ENCODE data around the gene LRRC27.
A peak's percentile ranks its signal among the peaks of the same experiment; 100 is the strongest.
"Not testable (repeated sequence)": the region's sequence is repeated elsewhere in the genome, so short reads cannot be mapped to it uniquely, and the experiment has no call there.

The LRRC27 gene

DNA sequence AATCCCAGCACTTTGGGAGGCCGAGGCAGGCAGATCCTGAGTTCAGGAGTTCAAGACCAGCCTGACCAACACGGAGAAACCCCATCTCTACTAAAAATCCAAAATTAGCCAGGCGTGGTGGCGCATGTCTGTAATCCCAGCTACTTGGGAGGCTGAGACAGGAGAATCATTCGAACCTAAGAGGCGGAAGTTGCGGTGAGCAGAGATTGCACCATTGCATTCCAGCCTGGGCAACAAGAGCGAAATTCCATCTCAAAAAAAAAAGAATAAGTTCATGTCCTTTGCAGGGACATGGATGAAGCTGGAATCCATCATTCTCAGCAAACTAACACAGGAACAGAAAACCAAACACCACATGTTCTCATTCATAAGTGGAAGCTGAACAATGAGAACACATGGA, 17.1 kb upstream of the LRRC27 start:
- DNase-seq (ENCODE audit: low read depth), result not testable (repeated sequence)

DNA sequence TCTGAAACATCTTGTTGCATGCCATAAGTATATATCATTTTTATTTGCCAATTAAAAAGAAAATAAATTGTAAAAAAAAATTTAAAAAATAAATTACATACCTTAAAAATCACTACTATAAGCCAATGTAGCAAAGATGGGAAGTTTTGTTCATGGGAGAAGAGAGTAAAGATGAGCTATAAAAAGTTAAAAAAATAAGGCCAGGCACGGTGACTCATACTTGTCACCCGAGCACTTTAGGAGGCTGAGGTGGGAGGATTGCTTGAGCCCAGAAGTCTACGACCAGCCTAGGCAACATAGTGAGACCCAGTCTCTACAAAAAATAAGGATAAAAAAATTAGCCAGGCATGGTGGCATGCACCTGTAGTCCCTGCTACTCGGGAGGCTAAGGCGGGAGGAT, 15.9 kb upstream of the LRRC27 start:
- no peak for DNase-seq (ENCODE audit: low read depth)

DNA sequence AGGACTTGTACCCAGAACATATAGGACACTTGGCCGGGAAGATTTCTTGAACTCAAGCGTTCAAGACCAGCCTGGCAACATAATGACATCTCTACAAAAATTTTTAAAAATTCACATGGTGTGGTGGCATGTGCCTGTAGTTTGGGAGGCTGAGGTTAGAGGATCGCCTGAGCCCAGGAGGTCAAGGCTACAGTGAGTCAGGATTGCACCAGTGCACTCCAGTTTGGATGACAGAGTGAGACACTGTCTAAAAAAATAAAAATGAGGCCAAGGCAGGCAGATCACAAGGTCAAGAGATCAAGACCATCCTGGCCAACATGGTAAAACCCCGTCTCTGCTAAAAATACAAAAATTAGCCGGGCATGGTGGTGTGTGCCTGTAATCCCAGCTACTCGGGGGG, 14.5 kb upstream of the LRRC27 start:
- DNase-seq (ENCODE audit: low read depth), result not testable (repeated sequence)

DNA sequence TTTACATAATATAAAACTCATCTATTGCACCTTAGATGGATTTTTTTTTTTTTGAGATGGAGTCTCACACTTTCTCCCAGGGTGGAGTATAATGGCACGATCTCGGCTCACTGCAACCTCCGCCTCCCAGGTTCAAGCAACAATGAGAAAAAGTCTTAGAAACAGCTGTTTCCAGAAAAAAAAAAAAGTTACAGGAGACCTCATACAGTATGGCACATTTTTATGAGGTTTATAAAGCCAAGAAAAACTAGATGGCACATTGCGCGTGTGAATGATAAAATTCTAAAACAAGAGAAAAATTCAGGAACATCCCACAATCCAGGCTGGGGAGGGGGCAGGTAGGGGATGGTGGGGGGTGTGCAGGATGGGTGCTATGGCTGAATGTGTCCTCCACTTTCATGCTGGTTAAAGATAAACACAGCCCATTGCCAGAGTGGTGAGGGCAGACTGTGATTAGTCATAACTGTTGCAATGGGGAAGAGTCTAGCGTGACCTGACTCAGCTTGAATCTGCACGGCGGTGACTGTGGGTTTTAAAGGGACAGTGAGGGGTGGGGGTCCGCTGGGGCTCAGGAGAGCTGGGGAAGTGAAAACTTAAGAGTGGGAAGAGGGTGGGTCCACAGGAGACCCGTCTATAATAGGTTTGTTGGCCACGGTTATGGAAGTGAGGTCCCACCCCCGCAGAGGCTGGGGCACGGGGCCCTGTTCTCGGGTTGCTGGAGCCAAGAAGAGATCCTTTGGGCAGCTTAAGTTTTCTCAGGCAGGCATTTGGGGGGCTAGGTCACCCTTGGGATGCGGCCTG, 11.9 kb upstream of the LRRC27 start:
- peak; percentile 81 for DNase-seq (ENCODE audit: low read depth)

DNA sequence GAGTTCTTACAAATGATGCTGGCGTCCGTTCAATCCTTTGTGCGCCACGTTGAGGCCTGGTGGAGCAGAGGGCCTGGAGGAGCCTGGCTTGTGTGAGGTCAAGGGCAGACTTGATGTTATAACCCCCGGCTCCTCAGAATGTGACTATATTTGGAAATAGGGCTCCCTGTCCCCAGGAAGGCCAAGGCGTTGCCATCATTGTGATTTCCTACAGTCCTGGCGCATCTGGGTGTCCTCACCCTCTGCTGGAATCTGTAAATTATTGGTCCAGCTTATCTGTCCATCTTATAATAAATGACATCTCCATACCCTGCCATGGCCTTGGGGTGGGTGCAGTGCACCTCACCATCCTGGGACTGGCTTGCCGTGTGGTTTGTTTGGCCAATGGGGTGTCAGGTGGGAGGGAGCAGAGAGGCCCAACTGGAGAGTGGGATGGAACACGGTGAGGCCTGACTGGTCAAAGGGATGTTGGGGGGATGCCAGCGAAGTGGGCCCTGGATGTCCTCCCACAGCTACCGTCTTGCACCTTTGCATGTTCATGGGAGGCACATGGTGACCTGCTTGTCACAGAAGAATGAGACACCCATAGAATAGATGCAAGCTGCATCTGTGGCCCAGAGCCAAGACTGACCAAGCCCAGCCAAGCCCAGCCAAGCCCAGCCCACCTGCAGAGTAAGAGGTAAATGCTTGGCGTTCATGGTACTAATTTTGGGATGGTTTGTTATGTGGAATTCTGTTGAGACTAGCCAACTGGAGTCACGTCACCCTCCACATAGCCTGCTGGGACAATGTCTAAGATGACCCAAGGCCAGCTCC, 11.1 kb upstream of the LRRC27 start:
- no peak for DNase-seq (ENCODE audit: low read depth)

DNA sequence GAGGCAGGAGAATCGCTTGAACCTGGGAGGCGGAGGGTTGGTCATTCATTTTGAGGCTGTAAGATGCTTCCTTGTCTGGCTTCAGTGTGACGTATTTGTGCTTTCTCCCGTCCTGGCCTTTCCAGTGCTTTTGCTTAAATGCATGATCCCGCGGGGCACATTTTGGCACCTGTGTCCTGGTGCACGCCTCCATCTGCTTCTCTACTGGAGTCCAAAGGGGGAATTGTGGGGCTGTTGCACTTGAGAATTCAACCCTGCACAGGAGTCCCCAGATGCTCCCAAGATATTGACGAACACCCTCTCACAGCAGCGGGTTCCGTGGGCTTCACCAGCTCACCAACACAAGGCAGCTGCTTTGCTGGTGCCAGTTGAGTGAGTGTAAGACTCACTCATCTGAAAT, 10.3 kb upstream of the LRRC27 start:
- no peak for DNase-seq (ENCODE audit: low read depth)

DNA sequence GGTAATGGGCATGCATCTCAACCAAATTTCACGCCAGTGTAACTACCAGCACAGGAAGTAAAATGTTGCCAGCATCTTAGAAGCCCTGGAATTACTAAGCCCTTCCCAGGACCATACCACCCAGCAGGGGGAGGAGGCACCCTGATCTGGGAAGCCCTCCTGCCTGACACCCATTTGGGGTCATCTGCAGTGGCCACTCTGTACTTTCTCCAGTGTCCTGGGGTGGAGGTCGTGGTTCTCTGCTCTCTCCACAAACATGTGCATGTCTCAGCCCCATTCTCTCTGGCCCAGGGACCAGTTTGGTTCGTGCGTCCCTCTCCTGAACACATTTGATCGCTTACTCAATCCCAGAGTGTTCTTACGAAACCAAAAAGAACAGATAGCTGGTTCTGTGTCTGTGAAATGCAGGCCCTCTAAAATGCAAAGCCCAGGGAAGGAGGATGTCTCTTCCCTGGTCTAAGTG, 9.4 kb upstream of the LRRC27 start:
- DNase-seq (ENCODE audit: low read depth), result peak; percentile 65

DNA sequence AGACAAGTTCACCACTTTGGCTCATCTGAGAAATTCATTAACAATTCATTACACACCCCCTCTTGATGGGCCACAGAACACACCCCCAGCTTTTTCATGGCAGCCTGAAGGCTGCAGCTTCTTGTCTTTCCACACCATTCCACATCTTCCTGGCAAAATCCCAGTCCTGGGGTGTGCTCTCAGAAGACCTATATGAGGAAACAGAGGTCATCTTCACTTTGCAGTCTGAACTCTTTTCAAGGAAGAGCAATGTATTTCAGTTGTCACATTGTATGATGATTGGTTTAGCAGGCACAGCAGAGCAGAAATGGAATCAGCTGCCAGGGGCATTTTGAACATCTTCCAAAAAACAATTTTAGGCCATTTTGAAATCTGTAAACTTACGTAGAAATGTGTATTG, 7.8 kb upstream of the LRRC27 start:
- no peak for DNase-seq (ENCODE audit: low read depth)

DNA sequence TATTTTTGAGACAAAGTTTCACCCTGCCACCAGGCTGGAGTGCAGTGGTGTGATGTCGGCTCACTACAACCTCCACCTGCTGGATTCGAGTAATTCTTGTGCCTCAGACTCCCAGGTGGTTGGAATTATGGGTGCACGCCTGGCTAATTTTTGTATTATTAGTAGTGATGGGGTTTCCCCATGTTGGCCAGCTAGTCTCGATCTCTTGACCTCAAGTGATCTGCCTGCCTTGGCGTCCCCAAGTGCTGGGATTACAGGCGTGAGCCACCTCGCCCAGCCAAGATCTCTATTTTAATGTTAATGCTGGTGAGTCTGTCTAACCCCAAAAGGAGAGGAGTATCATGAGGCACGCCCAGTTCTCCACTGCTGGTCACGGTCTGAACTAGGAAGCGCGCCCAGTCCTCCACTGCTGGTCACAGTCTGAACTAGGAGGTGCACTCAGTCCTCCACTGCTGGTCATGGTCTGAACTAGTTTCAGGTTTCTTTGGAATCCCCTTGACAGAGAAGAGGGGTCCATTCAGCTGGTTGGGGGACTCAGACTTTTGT, 5.6 kb upstream of the LRRC27 start:
- DNase-seq (ENCODE audit: low read depth), result no peak

DNA sequence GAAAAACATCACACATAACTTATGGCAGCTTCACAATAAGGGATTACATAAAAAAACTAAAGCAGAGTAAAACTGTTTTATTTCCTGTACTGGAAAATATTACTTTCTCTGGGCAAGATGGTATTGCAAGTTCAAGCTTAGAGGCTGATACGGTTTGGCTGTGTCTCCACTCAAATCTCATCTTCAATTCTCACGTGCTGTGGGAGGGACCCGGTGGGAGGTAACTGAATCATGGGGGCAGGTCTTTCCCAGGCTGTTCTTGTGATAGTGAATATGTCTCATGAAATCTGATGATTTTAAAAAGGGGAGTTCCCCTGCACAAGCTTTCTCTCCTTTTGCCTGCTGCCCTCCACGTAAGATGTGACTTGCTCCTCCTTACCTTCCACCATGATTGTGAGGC, 5.1 kb upstream of the LRRC27 start:
- DNase-seq (ENCODE audit: low read depth), result no peak

DNA sequence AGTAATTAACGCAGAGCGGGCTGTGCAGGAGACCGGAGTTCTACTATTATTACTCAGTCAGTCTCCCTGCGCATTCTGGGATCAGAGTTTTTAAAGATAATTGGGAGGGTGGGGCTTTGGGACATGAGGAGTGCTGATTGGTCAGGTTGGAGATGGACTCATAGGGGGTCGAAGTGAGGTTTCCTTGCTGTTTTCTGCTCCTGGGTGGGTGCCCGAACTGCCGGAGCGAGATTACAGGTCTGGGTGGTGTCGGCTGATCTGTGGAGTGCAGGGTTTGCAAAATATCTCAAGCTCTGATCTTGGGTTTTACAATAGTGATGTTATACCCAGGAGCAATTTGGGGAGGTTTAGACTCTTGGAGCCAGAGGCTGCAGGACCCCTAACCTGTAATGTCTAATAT, 3.9 kb upstream of the LRRC27 start:
- DNase-seq (ENCODE audit: low read depth), result no peak

DNA sequence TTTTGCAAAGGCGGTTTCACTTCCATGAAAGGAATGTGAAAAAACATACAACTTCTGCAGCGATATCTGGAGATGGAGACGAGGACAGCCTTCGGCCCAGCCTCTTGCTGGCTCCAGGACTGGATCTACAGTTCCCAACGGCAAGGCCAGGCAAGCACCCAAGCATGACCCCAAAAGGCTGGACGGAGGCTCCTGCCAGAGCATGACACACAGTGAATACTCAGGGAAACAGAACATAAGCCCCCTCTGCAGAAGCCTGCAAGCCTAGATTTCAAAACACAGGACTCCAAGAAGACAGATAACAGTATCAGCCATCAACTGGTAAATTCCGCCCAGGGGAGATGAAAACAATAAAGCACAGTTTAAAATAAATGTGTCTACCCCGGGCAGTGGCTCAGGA, 3.3 kb upstream of the LRRC27 start:
- no peak for DNase-seq (ENCODE audit: low read depth)

DNA sequence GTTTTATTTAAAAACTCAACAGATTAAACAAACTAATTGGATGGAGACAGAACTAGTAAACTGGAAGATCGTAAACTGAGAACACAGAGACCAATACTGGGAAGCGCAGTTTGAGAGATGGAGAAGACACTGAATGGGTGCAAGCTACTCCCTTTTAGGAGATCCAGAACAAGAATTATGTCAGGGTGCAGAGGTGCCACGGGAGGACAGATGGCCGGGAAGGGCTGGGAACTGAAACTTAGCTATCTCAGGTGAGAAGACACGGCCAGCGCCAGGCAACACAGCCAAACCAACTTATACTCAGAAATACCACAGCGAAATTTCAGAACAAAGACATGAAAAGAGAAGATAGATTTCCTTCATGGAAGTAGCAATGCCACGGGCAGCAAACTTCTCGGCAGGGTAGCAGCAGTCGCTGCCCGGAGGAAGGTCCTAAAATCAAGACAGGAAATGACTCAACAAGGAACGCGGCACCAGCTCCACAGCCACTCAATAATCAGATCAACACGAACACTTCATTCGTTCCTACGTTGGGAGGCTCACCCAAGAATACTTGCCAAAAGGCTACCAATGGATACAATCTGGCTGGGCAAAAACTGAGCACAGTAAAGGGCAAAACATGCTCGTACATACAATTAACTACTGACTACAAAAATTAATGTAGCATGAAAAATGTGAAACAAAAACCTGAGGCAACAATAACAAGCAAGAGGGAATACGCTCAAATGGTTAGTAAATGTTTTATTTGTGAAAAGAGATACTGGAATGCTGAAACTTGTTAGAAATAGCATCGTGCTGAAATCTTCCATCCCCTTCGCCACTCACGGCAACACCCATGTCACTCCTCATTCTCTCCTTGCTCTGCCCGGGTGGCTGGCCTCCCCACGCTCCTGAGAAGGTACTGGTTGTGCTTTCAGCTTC, 2.2 kb upstream of the LRRC27 start:
- peak; percentile 72 for DNase-seq (ENCODE audit: low read depth)

DNA sequence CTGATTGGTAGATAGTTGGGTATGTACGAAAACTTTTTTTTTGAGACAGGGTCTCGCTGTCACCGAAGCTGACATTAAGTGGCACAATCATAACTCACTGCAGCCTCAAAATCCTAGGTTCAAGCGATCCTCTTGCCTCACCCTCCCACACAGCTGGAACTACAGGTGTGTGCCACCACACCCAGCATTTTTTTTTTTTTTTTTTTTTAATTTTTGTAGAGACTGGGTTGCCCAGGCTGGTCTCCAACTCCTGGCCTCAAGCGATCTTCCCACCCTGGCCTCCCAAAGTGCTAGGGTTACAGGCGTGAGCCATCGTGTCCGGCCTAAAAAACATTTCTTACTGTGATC, 1.5 kb upstream of the LRRC27 start:
- no peak for DNase-seq (ENCODE audit: low read depth)

DNA sequence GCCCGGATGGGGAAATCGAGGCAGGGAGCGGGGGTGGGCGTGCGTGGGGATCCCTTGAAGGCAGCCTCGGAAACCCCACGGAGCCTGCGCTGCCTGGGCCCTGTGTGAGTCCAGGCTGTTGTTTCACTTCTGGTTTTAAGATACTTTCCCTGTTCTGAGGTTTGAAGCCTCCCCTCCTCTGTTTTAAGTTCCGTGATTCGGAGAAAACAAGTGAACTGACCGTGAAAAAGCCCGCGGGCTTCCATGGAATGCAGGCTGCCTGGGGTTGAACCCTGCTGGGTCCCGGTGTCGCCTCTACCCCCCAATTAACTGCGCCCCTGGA, 401 bp downstream of the LRRC27 start:
- no peak for DNase-seq (ENCODE audit: low read depth)

DNA sequence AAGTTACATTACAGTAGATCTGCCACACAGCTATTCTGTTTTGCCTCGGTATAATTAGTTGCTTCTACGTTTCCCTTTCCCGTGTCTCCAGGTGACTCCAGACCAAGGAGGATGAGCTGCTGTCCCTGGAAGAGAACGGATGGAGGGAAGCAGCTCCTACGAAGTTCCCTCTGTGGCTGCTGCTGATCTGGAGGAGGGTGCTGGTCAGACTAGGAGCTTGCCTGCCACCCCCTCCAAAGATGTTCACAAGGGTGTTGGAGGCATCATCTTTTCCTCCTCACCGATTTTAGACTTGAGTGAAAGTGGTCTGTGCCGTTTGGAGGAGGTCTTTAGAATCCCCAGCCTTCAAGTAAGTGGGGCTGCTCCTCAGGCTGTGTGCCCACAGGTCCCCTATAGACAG, 1.4 kb downstream of the LRRC27 start:
- DNase-seq (ENCODE audit: low read depth), result no peak

DNA sequence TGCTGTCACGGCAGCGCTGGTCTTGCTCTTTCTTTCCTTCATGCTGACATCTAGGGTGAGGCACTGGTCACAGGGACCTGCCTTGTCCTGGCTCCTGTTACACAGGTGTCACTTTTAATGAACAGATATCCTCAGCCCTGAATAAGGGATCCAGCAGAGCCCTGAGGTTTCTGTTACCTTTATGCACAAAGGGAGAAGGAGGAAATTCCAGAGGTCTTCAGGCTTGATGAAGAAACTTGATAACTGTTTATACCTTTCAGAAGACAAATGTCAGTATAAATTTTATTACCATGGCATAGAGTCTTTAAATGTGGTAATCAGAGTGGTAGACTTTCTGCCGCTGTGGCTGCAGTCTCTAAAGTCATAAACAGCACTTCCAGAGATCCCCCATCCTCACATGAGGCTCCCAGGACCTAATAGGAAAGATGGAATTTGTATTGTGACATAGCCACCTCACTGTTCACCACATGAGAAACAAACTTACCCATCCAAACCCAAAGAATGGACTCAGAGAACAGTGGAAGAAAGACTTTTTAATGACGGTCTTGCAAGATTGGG, 2.7 kb downstream of the LRRC27 start:
- DNase-seq (ENCODE audit: low read depth), result no peak

DNA sequence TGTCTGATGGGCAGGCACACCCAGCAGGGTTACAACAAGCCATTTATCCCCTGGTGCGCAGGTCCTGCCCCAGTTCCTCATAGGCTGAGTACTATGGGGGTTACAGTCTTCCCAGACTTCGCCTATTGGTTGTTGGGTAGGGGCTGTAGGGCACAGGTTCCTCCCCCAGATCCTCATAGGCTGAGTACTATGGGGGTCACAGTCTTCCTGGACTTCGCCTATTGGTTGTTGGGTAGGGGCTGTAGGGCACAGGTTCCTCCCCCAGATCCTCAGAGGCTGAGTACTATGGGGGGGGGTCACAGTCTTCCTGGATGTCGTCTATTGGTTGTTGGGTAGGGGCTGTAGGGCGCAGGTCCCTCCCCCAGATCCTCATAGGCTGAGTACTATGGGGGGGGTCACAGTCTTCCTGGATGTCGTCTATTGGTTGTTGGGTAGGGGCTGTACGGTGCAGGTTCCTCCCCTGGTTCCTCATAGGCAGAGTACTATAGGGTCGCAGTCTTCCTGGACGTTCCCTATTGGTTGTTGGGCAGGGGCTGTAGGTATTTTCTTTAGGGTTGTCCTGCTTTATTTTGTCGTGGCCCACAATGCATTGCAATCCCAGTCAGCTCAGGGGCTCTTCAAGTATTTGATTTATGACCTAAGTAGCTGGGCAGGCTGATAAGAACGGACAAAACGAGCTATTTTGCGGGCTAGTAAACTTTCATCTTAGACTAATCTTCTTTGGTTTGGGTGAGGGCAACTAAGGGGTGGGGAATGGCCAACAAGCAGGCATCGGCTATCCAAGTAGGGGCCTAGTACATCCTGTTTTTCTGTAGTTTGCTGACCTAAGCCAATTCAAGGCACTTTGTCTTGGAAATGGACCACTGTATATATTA, 3.4 kb downstream of the LRRC27 start:
- DNase-seq (ENCODE audit: low read depth), result no peak

DNA sequence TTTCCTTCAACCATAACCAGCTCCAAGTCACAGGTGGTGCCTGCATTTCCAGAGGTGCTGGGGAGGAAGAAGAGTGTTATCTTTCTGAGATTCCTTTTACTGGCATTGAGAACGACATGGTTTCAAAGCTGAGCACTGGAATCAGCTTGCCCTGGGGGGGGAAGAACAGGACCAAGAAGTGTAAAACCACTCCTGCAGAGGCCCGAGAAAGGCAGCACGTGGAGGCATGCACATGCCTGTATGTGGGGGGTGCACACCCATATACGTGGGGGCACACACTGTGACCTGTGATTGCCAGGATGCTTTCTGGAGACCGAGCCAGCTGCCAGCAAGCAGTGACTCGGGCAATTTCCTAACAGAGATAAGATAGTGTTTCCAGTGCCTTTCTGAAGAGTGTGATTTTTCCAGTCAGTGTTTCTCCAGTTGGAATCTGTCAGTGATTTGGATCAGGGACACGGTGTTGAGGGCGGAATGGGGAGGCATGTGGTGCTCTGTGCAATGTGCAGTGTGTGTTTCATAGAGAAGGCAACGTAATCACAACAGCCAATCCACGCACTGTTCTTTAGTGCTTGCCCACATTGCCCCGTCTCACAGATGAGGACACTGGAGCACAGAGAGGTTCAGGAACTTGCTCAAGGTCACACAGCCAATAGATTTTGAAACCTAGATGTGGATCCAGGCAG, 4.2 kb downstream of the LRRC27 start:
- DNase-seq (ENCODE audit: low read depth), result no peak

DNA sequence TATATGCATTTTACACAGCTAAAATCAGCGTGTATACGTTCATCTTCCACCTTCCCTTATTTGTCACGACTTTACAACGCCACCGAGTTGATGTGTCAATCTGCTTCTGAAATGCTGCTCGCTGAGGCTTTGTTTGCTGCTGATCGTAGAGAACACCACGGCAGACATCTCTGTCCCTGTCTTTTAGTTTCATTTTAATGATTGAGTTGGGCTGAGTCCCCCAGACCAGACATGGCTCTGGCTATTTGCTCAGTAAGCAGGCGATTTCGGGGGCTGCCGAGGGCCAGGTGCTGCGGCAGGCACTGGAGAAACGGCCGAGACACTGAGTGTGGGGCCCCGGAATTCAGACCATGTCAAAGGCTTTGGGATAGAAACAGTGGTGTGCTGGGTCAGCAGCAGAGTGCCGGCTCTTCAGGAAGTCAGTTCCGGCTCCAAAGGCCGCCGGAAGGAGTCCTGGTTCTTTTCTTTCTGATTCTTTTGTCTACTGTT, 5.0 kb downstream of the LRRC27 start:
- no peak for DNase-seq (ENCODE audit: low read depth)

All from GM04503 (cell line).